Hippocampal formation (tissue), 2 donors: ENCODE data around the gene SEMA4C.

Source experiments
- DNase-seq, 2 donors: peaks; one replicate each; lab custom pipeline; 2025; lab: John Stamatoyannopoulos, UW

The SEMA4C gene

GRCh38 chr2:96842600-96842999, 27.3 kb downstream of the SEMA4C start:
- DNase-seq: no peak

- no peak for DNase-seq
Measured at GRCh38 chr2:96841701-96842495, 28.0 kb downstream of the SEMA4C start.

- no peak for DNase-seq
Measured at GRCh38 chr2:96839875-96840850, 29.7 kb downstream of the SEMA4C start.

GRCh38 chr2:96839293-96839874, 30.5 kb downstream of the SEMA4C start:
- DNase-seq: no peak

- no peak for DNase-seq
Measured at GRCh38 chr2:96838345-96839292, 31.3 kb downstream of the SEMA4C start.

- no peak for DNase-seq
Measured at GRCh38 chr2:96837575-96837974, 32.3 kb downstream of the SEMA4C start.

- DNase-seq: no peak
Measured at GRCh38 chr2:96835830-96836229, 34.0 kb downstream of the SEMA4C start.

- no peak for DNase-seq
Measured at GRCh38 chr2:96832754-96833507, 36.9 kb downstream of the SEMA4C start.

GRCh38 chr2:96832408-96832753, 37.5 kb downstream of the SEMA4C start:
- DNase-seq: no peak

GRCh38 chr2:96831679-96832078, 38.2 kb downstream of the SEMA4C start:
- DNase-seq: no peak

- no peak for DNase-seq
Measured at GRCh38 chr2:96830044-96830562, 39.8 kb downstream of the SEMA4C start.

- DNase-seq: no peak
Measured at GRCh38 chr2:96828874-96829273, 41.0 kb downstream of the SEMA4C start.

- no peak for DNase-seq
Measured at GRCh38 chr2:96828436-96828835, 41.4 kb downstream of the SEMA4C start.

GRCh38 chr2:96826546-96827278, 43.2 kb downstream of the SEMA4C start:
- no peak for DNase-seq

- no peak for DNase-seq
Measured at GRCh38 chr2:96825057-96825456, 44.8 kb downstream of the SEMA4C start.

- DNase-seq: no peak
Measured at GRCh38 chr2:96824079-96824870, 45.6 kb downstream of the SEMA4C start.

GRCh38 chr2:96823198-96823597, 46.7 kb downstream of the SEMA4C start:
- no peak for DNase-seq

- DNase-seq: no peak
Measured at GRCh38 chr2:96822786-96823185, 47.1 kb downstream of the SEMA4C start.
